ENCODE data around the gene HEXA.

The HEXA gene

DNA sequence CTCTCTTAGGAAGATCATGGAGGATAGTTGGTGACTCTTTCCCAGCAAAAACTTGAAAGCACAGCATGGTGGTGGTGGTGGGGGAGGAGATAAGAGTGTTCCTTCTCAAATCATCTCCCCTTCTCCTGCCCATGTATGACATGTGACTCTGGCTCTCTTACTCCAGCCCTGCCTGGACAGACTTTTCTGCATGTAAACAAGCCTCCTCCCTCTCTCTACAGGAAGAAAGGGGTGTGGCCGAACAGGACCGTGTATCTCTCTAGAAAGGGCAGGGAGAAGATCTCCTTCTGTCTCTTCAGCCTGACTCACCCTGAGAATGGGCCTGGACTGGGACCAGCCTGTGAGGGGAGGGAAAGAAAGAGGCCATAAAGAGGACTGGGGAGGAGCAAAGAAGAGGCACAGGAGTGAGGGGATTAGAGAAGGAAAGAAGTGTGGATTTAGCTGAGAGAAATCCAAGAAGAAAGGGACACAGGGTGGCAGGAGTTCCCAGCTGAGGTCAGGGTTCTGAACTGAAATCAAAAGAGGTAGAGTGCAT, 57.3 kb downstream of the HEXA start:
- no peak for FAIRE-seq

DNA sequence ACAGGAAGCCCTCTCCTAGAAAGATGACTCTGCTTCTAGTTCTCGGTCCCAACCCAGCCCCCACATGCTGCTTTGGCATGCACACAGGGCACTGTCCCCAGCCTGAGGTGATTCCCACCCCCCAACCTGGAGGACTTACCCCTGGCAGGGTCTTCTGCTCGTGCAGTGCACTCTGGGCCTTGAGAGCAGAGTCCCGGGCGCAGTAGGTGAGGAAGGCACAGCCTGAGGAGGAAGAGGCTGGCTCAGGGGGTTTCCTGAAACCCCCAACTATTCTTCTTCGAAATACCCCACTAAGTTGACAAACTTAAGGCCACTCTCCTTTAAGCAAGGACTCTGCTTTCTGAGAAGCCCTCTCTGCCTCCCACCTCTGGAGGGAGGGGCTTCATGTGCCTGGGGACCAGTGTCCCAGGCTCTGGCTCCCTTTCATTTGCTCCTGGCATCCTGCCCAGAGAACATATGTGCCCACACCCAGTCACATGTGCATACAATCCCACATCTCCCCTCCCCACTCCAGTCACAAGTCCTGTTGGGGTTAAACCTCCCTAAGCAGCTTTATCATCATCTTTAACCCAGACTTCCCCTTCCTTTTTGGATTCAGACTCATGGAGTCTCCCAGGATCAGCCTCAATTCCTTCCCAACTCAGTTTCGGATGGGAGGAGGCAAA, 60.0 kb downstream of the HEXA start:
- FAIRE-seq, result no peak

DNA sequence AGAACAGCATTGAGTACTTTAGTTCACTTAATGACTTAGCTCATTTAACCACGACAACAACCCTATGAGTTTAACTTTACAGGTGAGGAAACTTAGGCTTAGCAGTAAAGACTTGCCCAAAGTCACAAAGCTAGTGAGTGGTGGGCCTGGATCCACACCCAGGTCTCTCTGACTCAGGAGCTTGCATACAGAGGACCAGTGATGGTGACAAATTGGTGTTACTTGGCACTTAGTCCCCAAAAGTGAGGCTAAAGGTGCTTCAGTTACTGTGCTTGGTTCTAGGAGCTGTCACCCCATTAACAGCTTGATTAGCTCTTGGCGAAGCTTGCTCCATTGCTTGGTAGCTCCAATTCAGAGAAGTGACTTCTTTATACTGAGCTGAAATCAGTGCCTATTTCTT, 61.9 kb downstream of the HEXA start:
- no peak for FAIRE-seq

DNA sequence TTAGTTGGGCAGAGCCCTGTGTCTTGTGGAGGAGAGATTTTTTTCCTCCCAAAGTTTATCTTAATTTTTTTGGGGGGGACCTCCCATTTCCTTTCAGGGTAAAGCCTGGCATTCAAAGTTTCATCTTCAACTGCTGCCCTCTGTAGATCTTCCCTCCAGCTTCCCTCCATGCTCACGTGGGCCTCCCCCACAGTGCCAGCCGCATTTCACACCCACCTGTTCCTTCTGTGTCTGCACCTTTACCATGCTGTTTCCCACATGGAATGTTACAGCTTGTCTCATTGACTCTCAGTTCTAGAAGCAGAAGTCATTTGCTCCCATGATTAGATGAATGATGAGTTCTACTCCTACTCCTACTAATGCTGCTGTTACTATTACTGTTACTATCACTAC, 62.4 kb downstream of the HEXA start:
- FAIRE-seq, result no peak

DNA sequence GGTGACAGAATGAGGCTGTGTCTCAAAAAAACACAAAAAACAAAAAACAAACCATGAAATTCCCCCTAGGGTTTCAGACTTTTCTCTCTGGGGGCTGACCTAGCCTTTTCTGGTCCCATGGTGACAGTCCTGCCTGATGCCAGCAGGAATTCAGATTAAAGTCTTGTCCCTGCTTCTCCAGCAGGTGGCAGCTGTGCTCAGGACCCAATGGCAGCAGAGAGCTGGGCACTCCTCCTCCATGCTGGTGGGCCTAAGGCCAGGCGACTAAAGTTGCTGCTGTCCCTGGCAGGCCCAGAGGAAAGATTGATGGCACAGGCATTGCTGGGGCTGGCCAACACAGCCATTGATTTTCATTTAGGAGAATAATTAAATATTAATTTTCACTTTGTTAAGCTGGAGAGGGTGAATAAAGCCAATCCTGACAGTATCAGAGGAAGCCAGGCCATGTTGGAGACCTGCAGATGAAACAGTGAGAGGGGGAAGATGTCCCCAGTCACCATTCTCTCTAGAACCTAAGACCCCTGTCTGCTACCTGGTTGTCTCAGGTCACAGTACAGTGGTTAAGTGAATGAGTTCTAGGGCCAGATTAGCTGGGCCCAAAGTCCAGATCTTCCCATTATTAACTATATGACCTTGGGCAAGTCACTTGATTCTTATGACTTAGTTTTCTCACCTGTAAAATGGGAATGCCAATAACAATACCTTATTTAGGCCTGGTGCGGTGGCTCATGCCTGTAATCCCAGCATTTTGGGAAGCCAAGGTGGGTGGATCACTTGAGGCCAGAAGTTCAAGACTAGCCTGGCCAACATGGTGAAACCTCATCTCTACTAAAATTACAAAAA, 63.0 kb downstream of the HEXA start:
- no peak for FAIRE-seq

DNA sequence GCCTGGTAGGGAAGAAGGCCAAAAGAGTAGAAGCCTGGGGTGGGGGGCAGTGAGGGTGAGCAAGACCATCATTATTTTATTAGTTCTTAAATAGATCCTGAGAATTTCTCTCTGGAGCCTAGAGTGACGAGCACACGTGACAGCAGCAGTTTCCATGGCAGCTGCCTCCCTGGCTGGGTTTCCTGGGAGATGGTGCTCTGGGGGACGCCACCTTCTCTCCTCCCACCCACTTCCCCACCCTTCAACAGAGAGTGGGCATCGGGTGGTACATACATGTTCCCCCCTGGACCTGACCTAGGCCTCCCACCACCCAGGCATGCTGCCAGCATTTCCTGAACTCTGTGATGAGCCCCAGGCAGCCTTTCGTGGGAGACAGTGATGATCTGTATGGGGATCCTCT, 68.8 kb downstream of the HEXA start:
- no peak for FAIRE-seq

DNA sequence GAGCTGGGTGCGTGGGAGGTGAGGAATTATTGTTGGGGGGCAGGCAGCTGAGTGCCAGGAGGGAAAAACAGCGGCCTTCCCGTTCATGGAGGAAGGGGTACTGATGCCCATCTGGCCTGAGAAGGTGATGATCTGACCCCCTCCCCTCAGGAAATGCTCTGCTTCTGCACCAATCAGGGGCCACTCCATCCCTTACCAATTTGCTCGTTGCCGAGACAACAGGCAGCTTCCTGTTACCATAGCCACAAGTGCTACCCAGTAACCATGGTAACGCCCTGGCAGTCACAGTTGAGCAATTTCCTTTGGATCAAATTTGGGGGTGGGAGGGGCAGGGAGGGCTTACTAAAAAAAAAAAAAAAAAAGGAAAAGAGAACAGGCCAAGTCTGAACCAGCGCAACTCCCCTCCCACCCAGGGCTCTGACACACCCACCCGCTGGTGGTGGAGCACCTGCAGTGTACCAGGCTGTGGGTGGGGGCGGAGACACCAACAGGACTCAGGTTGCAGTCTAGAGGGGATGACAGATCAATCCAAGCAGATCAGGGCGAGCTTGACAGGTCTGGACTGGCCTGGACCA, 69.5 kb downstream of the HEXA start:
- no peak for FAIRE-seq

DNA sequence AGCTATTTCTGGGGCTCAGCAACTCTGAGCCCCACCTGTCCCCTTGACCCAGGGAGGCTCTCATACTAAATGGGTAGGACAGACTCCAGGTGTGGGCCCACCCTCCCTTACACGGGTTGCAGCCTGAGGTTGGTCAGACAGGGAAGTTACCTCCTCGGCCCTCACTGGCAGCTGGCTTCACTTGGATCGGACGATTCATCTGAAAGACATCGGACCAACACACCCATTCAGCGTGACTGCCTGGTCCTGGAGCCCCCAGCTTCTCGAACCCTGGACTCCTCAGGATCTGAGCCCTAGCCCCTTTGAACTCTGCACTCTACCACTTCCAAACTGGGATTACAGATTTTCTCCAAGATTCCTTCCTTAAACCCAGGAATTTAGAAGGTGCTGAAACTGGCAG, 71.2 kb downstream of the HEXA start:
- FAIRE-seq, result no peak

DNA sequence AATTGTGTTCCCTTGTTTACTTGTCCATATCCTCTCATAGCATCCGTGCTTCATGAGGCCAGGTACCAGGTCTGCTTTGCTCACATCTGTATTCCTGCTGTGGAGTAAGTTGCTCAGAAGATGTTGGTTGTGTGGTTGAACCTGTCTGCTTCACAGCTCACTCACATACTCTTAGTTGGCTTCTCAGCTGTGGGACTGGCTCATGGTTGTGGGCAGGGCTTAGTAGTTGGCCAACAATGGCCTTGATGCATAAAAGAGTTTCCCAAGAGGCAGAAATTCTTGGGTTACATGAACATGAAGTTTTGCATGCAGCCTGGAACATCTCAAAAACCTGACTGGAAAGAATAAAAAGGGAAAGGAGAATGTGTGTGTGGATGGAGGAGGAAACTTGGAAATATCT, 72.9 kb downstream of the HEXA start:
- no peak for FAIRE-seq

Measured in A204.1 (cell line).